Thyroid gland (tissue), 4 donors: ENCODE measurements around the gene PNPLA6. TPM values are rescaled to one million over a fixed set of nuclear protein-coding genes. Genes with fewer than 3 reads are reported as not detected.

Experiments used
- DNase-seq, 2 donors: peaks; one replicate each; pipeline ENCODE4 v3.0.0-alpha.2; 2019
- H3K27ac ChIP-seq, 3 donors: fragments of 200-600 bp; sonication (generic); 1 replicate in 2 of 3; 2 replicates in 1 of 3; pipeline ENCODE4 v1.5.1; 2016 to 2019; ENCODE audit warnings: mild to moderate bottlenecking in 1 of 3, moderate library complexity in 1 of 3
- H3K27me3 ChIP-seq: fragments of 200-600 bp; sonication (generic); one replicate; pipeline ENCODE4 v1.5.1; 2019
- H3K36me3 ChIP-seq, 2 donors: fragments of 200-600 bp; sonication (generic); one replicate each; pipeline ENCODE4 v1.5.1; 2016 to 2019
- H3K4me1 ChIP-seq, 2 donors: fragments of 200-600 bp; sonication (generic); one replicate each; pipeline ENCODE4 v1.5.1; 2017 to 2019
- H3K4me3 ChIP-seq, 3 donors: fragments of 200-600 bp; sonication (generic); replicated peaks in 1 of 3; 1 replicate in 2 of 3; 2 replicates in 1 of 3; pipeline ENCODE4 v1.5.1; 2016; ENCODE audit warnings: mild to moderate bottlenecking in 1 of 3
- H3K9me3 ChIP-seq: fragments of 200-600 bp; sonication (generic); one replicate; pipeline ENCODE4 v1.5.1; 2017
- POLR2A ChIP-seq, 2 donors: fragments of 450-650 bp; IDR thresholded peaks; one replicate each; pipeline ENCODE4 v1.6.1; 2017; ENCODE audit warnings: antibody characterized with exemption in 2 of 2, mild to moderate bottlenecking in 2 of 2, moderate library complexity in 1 of 2
- WGBS, 2 donors: methylation state at CpG; one replicate each; pipeline ENCODE4 v1.1.5; 2017; 5-methylcytosine and 5-hydroxymethylcytosine counted together
- intact Hi-C: fragments of 100-400 bp; cut with DNase I; formaldehyde crosslinking; loops from one replicate; pipeline ENCODE4 v1.15.1; 2023
- total RNA-seq, 4 donors: library from RNA; depleted of rRNA; stranded (reverse); fragments of >200 nt; gene quantifications; one replicate each; pipeline ENCODE4 v1.2.3, GENCODE V29; 2016
- TF ChIP-seq, protein P1 (sequence below), 6 experiments: fragments of 200-600 bp in 3 of 6; fragments of 450-650 bp in 3 of 6; sonication (generic) in 3 of 6; IDR thresholded peaks; one replicate each; pipeline ENCODE4 v1.5.1; 2016 to 2019; ENCODE audit warnings: antibody characterized with exemption in 6 of 6, mild to moderate bottlenecking in 2 of 6, inconsistent platforms in 1 of 6, moderate library complexity in 1 of 6

Gene PNPLA6
- total RNA-seq, 4 donors from 2014 or later = 53.2 to 93.9 (median 84.1) TPM

DNA sequence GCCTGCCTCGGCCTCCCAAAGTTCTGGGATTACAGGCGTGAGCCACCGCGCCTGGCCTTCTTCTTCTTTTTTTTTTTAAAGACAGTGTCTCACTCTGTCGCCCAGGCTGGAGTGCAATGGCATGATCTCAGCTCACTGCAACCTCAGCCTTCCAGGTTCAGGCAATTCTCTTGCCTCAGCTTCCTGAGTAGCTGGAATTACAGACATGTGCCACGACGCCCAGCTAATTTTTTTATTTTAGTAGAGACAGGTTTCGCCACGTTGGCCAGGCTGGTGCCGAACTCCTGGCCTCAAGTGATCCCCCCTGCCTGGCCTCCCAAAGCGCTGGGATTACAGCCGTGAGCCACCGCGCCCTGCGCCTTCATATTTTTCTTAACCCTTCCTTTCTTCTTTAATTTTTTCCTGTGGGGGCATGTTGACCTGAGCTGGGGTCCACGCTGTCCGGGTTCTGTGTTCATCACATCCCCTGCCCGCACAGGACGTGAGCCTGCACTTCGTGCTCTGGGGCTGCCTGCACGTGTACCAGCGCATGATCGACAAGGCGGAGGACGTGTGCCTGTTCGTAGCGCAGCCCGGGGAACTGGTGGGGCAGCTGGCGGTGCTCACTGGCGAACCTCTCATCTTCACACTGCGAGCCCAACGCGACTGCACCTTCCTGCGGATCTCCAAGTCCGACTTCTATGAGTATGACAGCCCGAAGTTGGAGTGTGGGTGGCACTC, 14.1 kb downstream of the PNPLA6 start:
- Histone ChIP-seq H3K4me3 (no peak overlapping the region), H3K36me3 (peaks cover 10 to 14% of the 10 kb centered on the region in 2 donors), H3K9me3 (no peaks in the 10 kb centered on the region), H3K27ac (no peak overlapping the region), H3K4me1 (no peaks in the 10 kb centered on the region), H3K27me3 (no peaks in the 10 kb centered on the region)
- no peak for DNase-seq
- TF ChIP-seq, protein P1, sequence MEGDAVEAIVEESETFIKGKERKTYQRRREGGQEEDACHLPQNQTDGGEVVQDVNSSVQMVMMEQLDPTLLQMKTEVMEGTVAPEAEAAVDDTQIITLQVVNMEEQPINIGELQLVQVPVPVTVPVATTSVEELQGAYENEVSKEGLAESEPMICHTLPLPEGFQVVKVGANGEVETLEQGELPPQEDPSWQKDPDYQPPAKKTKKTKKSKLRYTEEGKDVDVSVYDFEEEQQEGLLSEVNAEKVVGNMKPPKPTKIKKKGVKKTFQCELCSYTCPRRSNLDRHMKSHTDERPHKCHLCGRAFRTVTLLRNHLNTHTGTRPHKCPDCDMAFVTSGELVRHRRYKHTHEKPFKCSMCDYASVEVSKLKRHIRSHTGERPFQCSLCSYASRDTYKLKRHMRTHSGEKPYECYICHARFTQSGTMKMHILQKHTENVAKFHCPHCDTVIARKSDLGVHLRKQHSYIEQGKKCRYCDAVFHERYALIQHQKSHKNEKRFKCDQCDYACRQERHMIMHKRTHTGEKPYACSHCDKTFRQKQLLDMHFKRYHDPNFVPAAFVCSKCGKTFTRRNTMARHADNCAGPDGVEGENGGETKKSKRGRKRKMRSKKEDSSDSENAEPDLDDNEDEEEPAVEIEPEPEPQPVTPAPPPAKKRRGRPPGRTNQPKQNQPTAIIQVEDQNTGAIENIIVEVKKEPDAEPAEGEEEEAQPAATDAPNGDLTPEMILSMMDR (IDR thresholded peaks at IDR 0.05) = no peak
- TF ChIP-seq POLR2A (IDR thresholded peaks at IDR 0.05) = no peak
- WGBS, 2 donors = 95 to 96% methylated on average over 32 to 36 of the region's 36 CpGs
- intact Hi-C loops = no loop called here

- Histone ChIP-seq H3K4me1 (no peaks in the 10 kb centered on the region), H3K36me3 (peaks cover 15 to 19% of the 10 kb centered on the region in 2 donors), H3K9me3 (no peaks in the 10 kb centered on the region), H3K4me3 (no peak overlapping the region), H3K27me3 (no peaks in the 10 kb centered on the region), H3K27ac (no peak overlapping the region)
- DNase-seq = no peak
- WGBS, 2 donors = 88 to 93% methylated on average over 13 to 34 of the region's 41 CpGs
- intact Hi-C loops = no loop called here
- no peak for TF ChIP-seq POLR2A (IDR thresholded peaks at IDR 0.05)
- TF ChIP-seq, protein P1 (IDR thresholded peaks at IDR 0.05) = no peak
Observed at GRCh38 chr19:7550169-7550770, 14.8 kb downstream of the PNPLA6 start.

DNA sequence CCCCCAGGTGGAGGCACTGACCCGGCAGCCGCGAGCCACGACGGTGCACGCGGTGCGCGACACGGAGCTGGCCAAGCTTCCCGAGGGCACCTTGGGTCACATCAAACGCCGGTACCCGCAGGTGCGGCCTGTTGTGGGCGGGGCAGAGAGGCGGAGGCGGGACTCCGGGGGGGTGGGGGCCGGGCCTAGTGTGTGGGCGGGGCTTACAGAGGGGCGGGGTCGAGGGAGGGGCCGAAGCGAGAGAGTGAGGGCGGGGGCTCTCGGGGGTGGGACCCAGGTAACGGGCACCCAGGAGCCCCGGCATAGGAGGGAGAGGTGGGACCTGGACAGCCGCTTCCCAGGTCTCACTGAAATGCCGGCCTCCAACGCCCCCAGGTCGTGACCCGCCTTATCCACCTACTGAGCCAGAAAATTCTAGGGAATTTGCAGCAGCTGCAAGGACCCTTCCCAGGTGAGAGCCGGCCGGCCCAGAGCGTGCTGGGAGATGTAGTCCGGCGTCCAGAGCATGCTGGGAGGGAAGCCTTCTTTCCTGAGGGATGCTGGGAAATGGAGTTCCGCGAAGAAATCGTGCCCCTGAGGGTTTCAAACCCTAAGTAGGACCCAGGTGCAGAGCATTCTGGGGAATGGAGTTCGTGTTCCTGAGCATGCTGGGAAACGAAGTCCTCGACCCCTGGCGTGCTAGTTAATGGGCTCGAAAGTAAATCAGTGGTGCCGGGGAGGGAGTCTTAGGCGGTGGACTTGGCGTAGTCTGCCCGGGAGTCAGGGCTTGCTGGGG, 15.7 kb downstream of the PNPLA6 start:
- Histone ChIP-seq H3K4me1 (no peaks in the 10 kb centered on the region), H3K36me3 (peaks cover 20 to 27% of the 10 kb centered on the region in 2 donors), H3K4me3 (no peak overlapping the region), H3K27ac (no peak overlapping the region), H3K27me3 (no peaks in the 10 kb centered on the region), H3K9me3 (no peaks in the 10 kb centered on the region)
- WGBS, 2 donors = 24 to 32% methylated on average over 23 to 28 of the region's 51 CpGs
- intact Hi-C loops = no loop called here
- peak; percentile 84 to 90 for DNase-seq
- TF ChIP-seq, protein P1 (IDR thresholded peaks at IDR 0.05) = no peak
- peak in 1 of 2 donors; percentile 10 for TF ChIP-seq POLR2A (IDR thresholded peaks at IDR 0.05)

DNA sequence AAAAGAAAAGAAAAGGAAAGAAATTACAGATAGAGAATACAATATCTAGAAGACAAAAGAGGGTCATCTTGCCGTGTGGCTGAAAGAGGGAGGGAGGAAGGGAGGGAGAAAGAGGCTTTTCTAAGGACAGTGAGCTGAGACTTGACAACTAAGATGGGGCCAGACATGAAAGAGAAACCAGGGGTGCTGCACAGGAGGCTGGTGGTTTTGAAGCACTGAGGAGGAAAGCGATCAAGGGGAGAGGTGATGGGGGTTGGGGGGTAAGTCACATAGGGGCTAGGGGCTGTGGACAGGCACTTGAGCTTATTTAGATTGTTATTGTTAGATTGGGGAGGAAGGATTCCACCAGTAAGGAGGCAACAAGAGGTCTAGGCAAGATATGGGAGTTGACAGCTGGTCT, 17.3 kb downstream of the PNPLA6 start:
- intact Hi-C loops = no loop called here
- Histone ChIP-seq H3K27ac (no peak overlapping the region), H3K36me3 (peaks cover 36 to 41% of the 10 kb centered on the region in 2 donors), H3K4me1 (no peaks in the 10 kb centered on the region), H3K4me3 (no peak overlapping the region), H3K27me3 (no peaks in the 10 kb centered on the region), H3K9me3 (no peaks in the 10 kb centered on the region)
- 44 to 74% methylated on average over 2 of the region's 2 CpGs for WGBS, 2 donors
- DNase-seq = no peak
- no peak for TF ChIP-seq POLR2A (IDR thresholded peaks at IDR 0.05)
- TF ChIP-seq, protein P1 (IDR thresholded peaks at IDR 0.05) = no peak
